Progenitor cell of endocrine pancreas (in vitro differentiated cells): Measurements from ENCODE around the gene AOPEP. TPM values are rescaled to one million over a fixed set of nuclear protein-coding genes. Genes with fewer than 3 reads are reported as not detected.

ENCODE experiments used
- microRNA-seq: library from miRNA; unstranded; fragments of <30 nt; microRNA quantifications from one replicate; pipeline ENCODE4 v1.1.0, GENCODE V29; 2020; ENCODE audit warnings: borderline number of aligned reads; ENCODE audit not compliant: unreplicated experiment
- total RNA-seq: library from RNA; stranded (reverse); gene quantifications from 2 replicates; pipeline ENCODE4 v1.2.1, GENCODE V29; 2021

Gene AOPEP
- total RNA-seq, 1 donor from 2014 or later: 58.2 TPM

Small RNA genes lying within 50 kb of the gene (microRNA-seq; reads per million reads assigned to microRNA genes)
- gene MIR2278 (9.6 reads per million, percentile 16 among the genes with 10 or more reads in this experiment), gene MIR23B (18,302 reads per million, percentile 97 among the genes with 10 or more reads in this experiment), gene MIR24-1 (not detected), gene MIR27B (5,820 reads per million, percentile 90 among the genes with 10 or more reads in this experiment), gene MIR3074 (not detected), gene MIR6081 (not detected)

Other genes starting within 250 kb of the AOPEP start
- gene PCAT7, start 171.6 kb upstream of the AOPEP start, total RNA-seq: 12.6 and 13.1 TPM in 2 replicates
- not detected in 2 replicates for gene FBP2, start 132.9 kb upstream of the AOPEP start, total RNA-seq
- gene FBP1, start 87.2 kb upstream of the AOPEP start, total RNA-seq: 4.6 and 6.0 TPM in 2 replicates